Transverse colon (tissue), 4 donors: ENCODE results near the gene RICTOR. TPM values are rescaled to one million over a fixed set of nuclear protein-coding genes. Genes with fewer than 3 reads are reported as not detected.
"Not testable (repeated sequence)": the region's sequence is repeated elsewhere in the genome, so short reads cannot be mapped to it uniquely, and the experiment has no call there.

Source experiments
- DNase-seq: peaks from one replicate; pipeline ENCODE4 v3.0.0-alpha.2; 2019
- H3K27ac ChIP-seq, 4 donors: fragments of 200-600 bp; sonication (generic); 2 replicates each; pipeline ENCODE4 v1.5.1; 2016 to 2018; ENCODE audit warnings: inconsistent platforms in 4 of 4
- H3K27me3 ChIP-seq: fragments of 200-600 bp; sonication (generic); 2 replicates; pipeline ENCODE4 v1.5.1; 2017; ENCODE audit warnings: inconsistent platforms
- H3K36me3 ChIP-seq, 4 donors: fragments of 200-600 bp; sonication (generic); 2 replicates each; pipeline ENCODE4 v1.5.1; 2017 to 2019; ENCODE audit warnings: inconsistent platforms in 4 of 4
- H3K4me1 ChIP-seq, 4 donors: fragments of 200-600 bp; sonication (generic); 2 replicates each; pipeline ENCODE4 v1.5.1; 2017 to 2020; ENCODE audit warnings: inconsistent platforms in 4 of 4
- H3K4me3 ChIP-seq, 4 donors: fragments of 200-600 bp; sonication (generic); 1 replicate in 1 of 4; 2 replicates in 3 of 4; pipeline versions ENCODE4 v1.5.1 to v1.6.1; 2017 to 2019; ENCODE audit warnings: inconsistent platforms in 4 of 4
- H3K9me3 ChIP-seq, 2 donors: fragments of 200-600 bp; sonication (generic); 2 replicates each; pipeline ENCODE4 v1.5.1; 2017 to 2019; ENCODE audit warnings: inconsistent platforms in 2 of 2
- EP300 ChIP-seq: sonication (generic); formaldehyde crosslinking; IDR thresholded peaks from one replicate; pipeline ENCODE4 v1.6.1; 2017; ENCODE audit warnings: antibody characterized with exemption, low read depth
- POLR2A ChIP-seq: fragments of 450-650 bp; IDR thresholded peaks from one replicate; pipeline ENCODE4 v1.6.1; 2016; ENCODE audit warnings: antibody characterized with exemption, mild to moderate bottlenecking, moderate library complexity
- POLR2AphosphoS5 ChIP-seq, 3 donors: sonication (generic); formaldehyde crosslinking; IDR thresholded peaks; one replicate each; pipeline ENCODE4 v1.6.1; 2016; ENCODE audit warnings: antibody characterized with exemption in 3 of 3
- WGBS, 2 donors: methylation state at CpG; one replicate each; pipeline ENCODE4 v1.1.5; 2018; ENCODE audit warnings: low coverage in 1 of 2; 5-methylcytosine and 5-hydroxymethylcytosine counted together
- in situ Hi-C, 4 donors: fragments of 200-750 bp; cut with MboI; loops; one replicate each; pipeline versions ENCODE4 v1.15.0 to v1.15.1; 2017; ENCODE audit warnings: low sequenced_read_pairs in 3 of 4, low pct_ligation_motif_present in 1 of 4, low pct_unique_long_range_greater_than_20kb in 1 of 4
- intact Hi-C: fragments of 100-400 bp; cut with DNase I; formaldehyde crosslinking; loops from one replicate; pipeline ENCODE4 v1.15.1; 2023; ENCODE audit warnings: low total_unique reads
- total RNA-seq, 4 donors: library from RNA; depleted of rRNA; stranded (reverse); fragments of >200 nt; gene quantifications; one replicate each; pipeline ENCODE4 v1.1.0, GENCODE V29; 2016
- TF ChIP-seq, protein P1 (sequence below), 5 experiments: fragments of 200-600 bp in 3 of 5; fragments of 450-650 bp in 2 of 5; sonication (generic) in 3 of 5; IDR thresholded peaks; 1 replicate in 2 of 5; 2 replicates in 3 of 5; pipeline ENCODE4 v1.5.1; 2016 to 2017; ENCODE audit warnings: antibody characterized with exemption in 5 of 5, inconsistent platforms in 3 of 5, mild to moderate bottlenecking in 2 of 5, moderate library complexity in 1 of 5

Gene RICTOR
- total RNA-seq, 4 donors from 2014 or later, result 20.7 to 44.8 (median 25.8) TPM

DNA sequence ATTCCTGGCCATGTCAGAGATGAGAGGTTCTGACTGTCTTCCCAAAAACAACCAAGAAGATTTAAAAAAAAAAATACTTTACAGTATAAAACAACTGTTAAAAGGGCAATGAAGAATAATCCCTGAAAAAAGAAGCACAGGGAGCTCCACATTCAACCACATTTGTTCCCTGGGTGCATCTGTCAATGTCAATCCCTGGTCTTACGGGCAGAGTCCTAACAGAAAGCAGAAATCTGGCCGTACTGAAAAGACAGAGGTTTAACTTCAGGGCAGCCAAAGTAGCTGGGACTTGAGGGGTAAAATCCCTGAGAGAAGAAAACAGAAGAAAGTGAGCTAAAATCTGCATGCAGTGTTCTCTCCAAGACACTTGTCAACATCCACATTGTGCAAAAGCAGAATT, 76.6 kb downstream of the RICTOR start:
- Histone ChIP-seq H3K9me3 (no peaks in the 10 kb centered on the region), H3K27me3 (no peaks in the 10 kb centered on the region), H3K4me3 (no peak overlapping the region), H3K27ac (no peak overlapping the region), H3K36me3 (peaks cover 0 to 9% (median 0%) of the 10 kb centered on the region in 4 donors), H3K4me1 (no peaks in the 10 kb centered on the region)
- WGBS, 2 donors, result 70 to 86% methylated on average over 2 of the region's 2 CpGs
- in situ Hi-C loops, result loop anchor here in 1 of 4 donors (10.0 kb wide), 1 partner anchor 87 kb away; no protein-coding TSS in a partner anchor
- intact Hi-C loops, result no loop called here
- DNase-seq, result no peak
- TF ChIP-seq POLR2AphosphoS5 (IDR thresholded peaks at IDR 0.05), result no peak
- TF ChIP-seq POLR2A, result no peak
- TF ChIP-seq, protein P1, sequence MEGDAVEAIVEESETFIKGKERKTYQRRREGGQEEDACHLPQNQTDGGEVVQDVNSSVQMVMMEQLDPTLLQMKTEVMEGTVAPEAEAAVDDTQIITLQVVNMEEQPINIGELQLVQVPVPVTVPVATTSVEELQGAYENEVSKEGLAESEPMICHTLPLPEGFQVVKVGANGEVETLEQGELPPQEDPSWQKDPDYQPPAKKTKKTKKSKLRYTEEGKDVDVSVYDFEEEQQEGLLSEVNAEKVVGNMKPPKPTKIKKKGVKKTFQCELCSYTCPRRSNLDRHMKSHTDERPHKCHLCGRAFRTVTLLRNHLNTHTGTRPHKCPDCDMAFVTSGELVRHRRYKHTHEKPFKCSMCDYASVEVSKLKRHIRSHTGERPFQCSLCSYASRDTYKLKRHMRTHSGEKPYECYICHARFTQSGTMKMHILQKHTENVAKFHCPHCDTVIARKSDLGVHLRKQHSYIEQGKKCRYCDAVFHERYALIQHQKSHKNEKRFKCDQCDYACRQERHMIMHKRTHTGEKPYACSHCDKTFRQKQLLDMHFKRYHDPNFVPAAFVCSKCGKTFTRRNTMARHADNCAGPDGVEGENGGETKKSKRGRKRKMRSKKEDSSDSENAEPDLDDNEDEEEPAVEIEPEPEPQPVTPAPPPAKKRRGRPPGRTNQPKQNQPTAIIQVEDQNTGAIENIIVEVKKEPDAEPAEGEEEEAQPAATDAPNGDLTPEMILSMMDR (IDR thresholded peaks at IDR 0.05), result no peak
- TF ChIP-seq EP300, result no peak

- Histone ChIP-seq H3K27me3 (no peaks in the 10 kb centered on the region), H3K36me3 (peaks cover 0 to 9% (median 0%) of the 10 kb centered on the region in 4 donors), H3K4me3 (no peak overlapping the region), H3K27ac (no peak overlapping the region), H3K9me3 (no peaks in the 10 kb centered on the region), H3K4me1 (no peaks in the 10 kb centered on the region)
- no peak for DNase-seq
- in situ Hi-C loops, result loop anchor here in 1 of 4 donors (10.0 kb wide), 1 partner anchor 89 kb away; no protein-coding TSS in a partner anchor
- intact Hi-C loops, result no loop called here
- TF ChIP-seq POLR2AphosphoS5 (IDR thresholded peaks at IDR 0.05) (no peak), EP300 (no peak)
- TF ChIP-seq, protein P1 (IDR thresholded peaks at IDR 0.05), result no peak
Observed at GRCh38 chr5:38996123-38996522, 78.1 kb downstream of the RICTOR start.

GRCh38 chr5:38994324-38994927, 79.8 kb downstream of the RICTOR start:
- H3K36me3 ChIP-seq, result peaks cover 0 to 11% (median 2%) of the 10 kb centered on the region in 4 donors
- H3K4me3 ChIP-seq, result no peak overlapping the region
- TF ChIP-seq EP300 (no peak), POLR2AphosphoS5 (IDR thresholded peaks at IDR 0.05) (no peak)
- TF ChIP-seq, protein P1 (IDR thresholded peaks at IDR 0.05), result peak; percentile 39 to 52 (median 44)
- intact Hi-C loops (no loop called here), in situ Hi-C loops (loop anchor here in 1 of 4 donors (10.0 kb wide), 1 partner anchor 90 kb away; no protein-coding TSS in a partner anchor)
- no peaks in the 10 kb centered on the region for H3K27me3 ChIP-seq
- peak; percentile 25 for DNase-seq
- H3K4me1 ChIP-seq, result no peaks in the 10 kb centered on the region
- H3K27ac ChIP-seq, result no peak overlapping the region
- H3K9me3 ChIP-seq, result no peaks in the 10 kb centered on the region
- 40 to 42% methylated on average over 5 of the region's 5 CpGs for WGBS, 2 donors

DNA sequence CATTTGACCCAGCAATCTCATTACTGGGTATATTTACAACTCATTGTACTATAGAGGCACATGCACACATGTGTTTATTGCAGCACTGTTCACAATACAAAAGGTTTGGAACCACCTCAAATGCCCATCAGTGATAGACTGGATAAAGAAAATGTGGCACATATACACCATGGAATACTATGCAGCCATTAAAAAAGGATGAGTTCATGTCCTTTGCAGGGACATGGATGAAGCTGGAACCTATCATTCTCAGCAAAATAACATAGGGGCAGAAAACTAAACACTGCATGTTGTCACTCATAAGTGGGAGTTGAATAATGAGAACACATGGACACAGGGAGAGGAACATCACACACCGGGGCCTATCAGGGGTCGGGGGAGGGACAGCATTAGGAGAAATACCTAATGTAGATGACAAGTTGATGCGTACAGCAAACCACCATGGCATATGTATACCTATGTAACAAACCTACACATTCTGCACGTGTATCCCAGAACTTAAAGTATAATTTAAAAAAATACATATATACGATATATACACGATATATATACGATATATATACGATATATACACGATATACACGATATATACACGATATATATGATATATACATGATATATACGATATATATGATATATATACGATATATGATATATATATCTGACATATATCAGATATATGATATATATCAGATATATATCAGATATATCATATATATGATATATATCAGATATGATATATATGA, 84.1 kb downstream of the RICTOR start:
- in situ Hi-C loops, result loop anchor here in 1 of 4 donors (10.0 kb wide), 1 partner anchor 95 kb away; no protein-coding TSS in a partner anchor
- H3K27ac ChIP-seq, intact Hi-C loops, H3K4me3 ChIP-seq, H3K9me3 ChIP-seq, H3K27me3 ChIP-seq, DNase-seq, H3K4me1 ChIP-seq: not testable (repeated sequence)
- WGBS, 2 donors, result 91 to 95% methylated on average over 10 to 13 of the region's 13 CpGs
- H3K36me3 ChIP-seq, result peaks cover 0 to 14% (median 2%) of the 10 kb centered on the region in 4 donors
